ENCODE results near the gene LYRM4. TPM values are rescaled to one million over a fixed set of nuclear protein-coding genes. Genes with fewer than 3 reads are reported as not detected.

The LYRM4 gene
- total RNA-seq, 1 donor, result 16.6 TPM

DNA sequence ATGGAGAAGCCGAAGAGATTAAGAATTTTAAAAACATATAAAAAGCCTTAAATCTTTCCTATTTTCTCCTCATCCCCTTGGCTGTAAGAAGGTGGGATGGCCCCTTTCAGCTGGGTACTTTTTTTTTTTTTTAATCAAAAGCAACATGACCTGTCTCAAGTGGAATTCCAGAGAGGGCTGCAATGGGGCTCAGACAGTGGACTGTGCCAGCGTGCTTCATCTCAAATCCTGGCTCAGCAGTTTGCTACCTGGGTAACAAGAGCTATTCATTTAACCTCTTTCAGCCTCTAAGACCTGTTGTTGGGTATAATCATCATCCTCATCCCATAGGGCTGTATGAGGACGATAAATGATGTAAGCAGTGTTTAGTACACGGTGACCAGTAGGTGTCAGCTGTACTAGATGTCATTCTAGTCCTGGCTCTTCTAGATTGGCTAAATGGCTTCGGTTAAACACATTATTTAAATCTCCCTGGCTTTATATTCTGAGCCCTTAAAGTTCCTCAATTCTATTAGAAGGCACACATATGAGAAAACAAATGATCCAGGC lies 182.6 kb downstream of the LYRM4 start:
- Histone ChIP-seq H3K27ac (ENCODE audit: low read depth, low read length) (no peak overlapping the region), H3K4me3 (ENCODE audit: insufficient read depth, low read length) (no peak overlapping the region), H3K9me3 (ENCODE audit: low read depth, low read length) (no peaks in the 10 kb centered on the region), H4K20me1 (ENCODE audit: insufficient read depth, low read length) (no peaks in the 10 kb centered on the region), H3K79me2 (ENCODE audit: insufficient read depth, low read length) (no peaks in the 10 kb centered on the region), H3K4me1 (ENCODE audit: insufficient read depth, low read length) (peaks cover 15% of the 10 kb centered on the region), H2AFZ (ENCODE audit: low read length) (no peak overlapping the region), H3K36me3 (ENCODE audit: insufficient read depth, low read length) (no peaks in the 10 kb centered on the region), H3K4me2 (ENCODE audit: insufficient read depth, low read length) (no peak overlapping the region), H3K27me3 (ENCODE audit: insufficient read depth, low read length) (no peaks in the 10 kb centered on the region)
- TF ChIP-seq, protein P1, sequence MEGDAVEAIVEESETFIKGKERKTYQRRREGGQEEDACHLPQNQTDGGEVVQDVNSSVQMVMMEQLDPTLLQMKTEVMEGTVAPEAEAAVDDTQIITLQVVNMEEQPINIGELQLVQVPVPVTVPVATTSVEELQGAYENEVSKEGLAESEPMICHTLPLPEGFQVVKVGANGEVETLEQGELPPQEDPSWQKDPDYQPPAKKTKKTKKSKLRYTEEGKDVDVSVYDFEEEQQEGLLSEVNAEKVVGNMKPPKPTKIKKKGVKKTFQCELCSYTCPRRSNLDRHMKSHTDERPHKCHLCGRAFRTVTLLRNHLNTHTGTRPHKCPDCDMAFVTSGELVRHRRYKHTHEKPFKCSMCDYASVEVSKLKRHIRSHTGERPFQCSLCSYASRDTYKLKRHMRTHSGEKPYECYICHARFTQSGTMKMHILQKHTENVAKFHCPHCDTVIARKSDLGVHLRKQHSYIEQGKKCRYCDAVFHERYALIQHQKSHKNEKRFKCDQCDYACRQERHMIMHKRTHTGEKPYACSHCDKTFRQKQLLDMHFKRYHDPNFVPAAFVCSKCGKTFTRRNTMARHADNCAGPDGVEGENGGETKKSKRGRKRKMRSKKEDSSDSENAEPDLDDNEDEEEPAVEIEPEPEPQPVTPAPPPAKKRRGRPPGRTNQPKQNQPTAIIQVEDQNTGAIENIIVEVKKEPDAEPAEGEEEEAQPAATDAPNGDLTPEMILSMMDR (IDR thresholded peaks at IDR 0.05; ENCODE audit: extremely low read depth, low read depth, low read length), result peak; percentile 29
- peak; percentile 81 for DNase-seq (ENCODE audit: insufficient read length, low spot score, missing footprints)

DNA sequence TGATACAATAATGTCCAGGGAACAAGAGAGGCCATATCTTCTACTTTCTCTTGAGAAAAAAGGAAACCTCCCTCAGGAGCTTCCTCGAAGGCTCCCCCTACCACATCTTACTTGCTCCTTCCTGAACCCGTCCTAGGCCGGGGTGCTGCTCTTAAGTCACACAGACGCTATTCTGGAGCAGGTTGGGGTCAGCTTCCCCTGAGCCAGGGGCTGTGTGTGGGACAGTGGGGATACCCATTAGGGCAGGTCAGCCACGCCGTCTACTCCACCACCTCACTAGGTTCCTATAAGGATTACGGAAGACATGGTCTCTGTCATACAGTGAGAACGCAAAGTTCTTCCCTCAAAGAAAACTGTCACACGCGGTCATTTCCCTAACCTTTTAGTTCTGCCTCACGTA lies 183.8 kb downstream of the LYRM4 start:
- no peaks in the 10 kb centered on the region for H3K79me2 ChIP-seq (ENCODE audit: insufficient read depth, low read length)
- H3K27me3 ChIP-seq (ENCODE audit: insufficient read depth, low read length), result no peaks in the 10 kb centered on the region
- no peak overlapping the region for H3K4me3 ChIP-seq (ENCODE audit: insufficient read depth, low read length)
- no peak overlapping the region for H3K27ac ChIP-seq (ENCODE audit: low read depth, low read length)
- TF ChIP-seq, protein P1 (IDR thresholded peaks at IDR 0.05; ENCODE audit: extremely low read depth, low read depth, low read length), result no peak
- no peaks in the 10 kb centered on the region for H4K20me1 ChIP-seq (ENCODE audit: insufficient read depth, low read length)
- no peak overlapping the region for H2AFZ ChIP-seq (ENCODE audit: low read length)
- H3K4me1 ChIP-seq (ENCODE audit: insufficient read depth, low read length), result peaks cover 3% of the 10 kb centered on the region
- no peak for DNase-seq (ENCODE audit: insufficient read length, low spot score, missing footprints)
- no peaks in the 10 kb centered on the region for H3K36me3 ChIP-seq (ENCODE audit: insufficient read depth, low read length)
- H3K4me2 ChIP-seq (ENCODE audit: insufficient read depth, low read length), result no peak overlapping the region
- no peaks in the 10 kb centered on the region for H3K9me3 ChIP-seq (ENCODE audit: low read depth, low read length)

DNA sequence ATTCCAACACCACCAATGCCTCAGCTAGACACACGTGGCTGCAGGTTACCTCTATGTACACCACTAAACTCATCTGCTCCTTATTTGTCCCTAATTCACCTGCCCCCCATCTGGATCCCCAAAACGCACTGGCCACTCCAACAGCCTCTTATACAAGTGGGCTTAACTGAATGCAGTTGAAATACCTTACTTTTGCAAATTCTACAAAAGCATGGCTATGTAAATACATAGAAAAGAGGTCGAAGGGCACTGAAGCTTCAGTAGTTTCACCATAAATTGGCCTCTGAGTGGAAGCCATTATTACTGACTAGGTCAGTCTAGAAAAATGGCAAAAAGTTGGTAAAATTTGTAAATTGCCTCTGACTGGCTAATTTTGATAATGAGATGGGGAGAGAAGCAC lies 186.8 kb downstream of the LYRM4 start:
- no peak overlapping the region for H2AFZ ChIP-seq (ENCODE audit: low read length)
- no peak for DNase-seq (ENCODE audit: insufficient read length, low spot score, missing footprints)
- H3K27me3 ChIP-seq (ENCODE audit: insufficient read depth, low read length), result no peaks in the 10 kb centered on the region
- H3K9me3 ChIP-seq (ENCODE audit: low read depth, low read length), result no peaks in the 10 kb centered on the region
- H3K4me1 ChIP-seq (ENCODE audit: insufficient read depth, low read length), result no peaks in the 10 kb centered on the region
- no peaks in the 10 kb centered on the region for H4K20me1 ChIP-seq (ENCODE audit: insufficient read depth, low read length)
- TF ChIP-seq, protein P1 (IDR thresholded peaks at IDR 0.05; ENCODE audit: extremely low read depth, low read depth, low read length), result no peak
- H3K36me3 ChIP-seq (ENCODE audit: insufficient read depth, low read length), result no peaks in the 10 kb centered on the region
- H3K4me3 ChIP-seq (ENCODE audit: insufficient read depth, low read length), result no peak overlapping the region
- H3K79me2 ChIP-seq (ENCODE audit: insufficient read depth, low read length), result no peaks in the 10 kb centered on the region
- H3K4me2 ChIP-seq (ENCODE audit: insufficient read depth, low read length), result no peak overlapping the region
- no peak overlapping the region for H3K27ac ChIP-seq (ENCODE audit: low read depth, low read length)

DNA sequence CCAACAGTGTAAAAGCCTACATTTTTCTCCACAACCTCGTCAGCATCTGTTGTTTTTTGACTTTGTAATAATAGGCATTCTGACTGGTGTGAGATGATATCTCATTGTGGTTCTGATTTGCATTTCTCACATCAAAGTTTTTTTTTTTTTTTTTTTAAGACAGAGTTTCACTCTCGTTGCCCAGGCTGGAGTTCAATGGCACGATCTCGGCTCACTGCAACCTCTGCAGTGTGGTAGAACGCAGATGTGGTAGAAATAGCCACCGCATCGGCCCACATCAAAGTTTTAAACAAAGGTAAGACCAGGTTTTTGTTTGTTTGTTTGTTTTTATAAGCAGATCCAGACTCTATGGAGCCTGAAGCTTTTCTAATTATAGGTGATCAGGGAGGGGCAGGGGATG lies 188.3 kb downstream of the LYRM4 start:
- H3K27ac ChIP-seq (ENCODE audit: low read depth, low read length), result no peak overlapping the region
- no peaks in the 10 kb centered on the region for H3K79me2 ChIP-seq (ENCODE audit: insufficient read depth, low read length)
- no peaks in the 10 kb centered on the region for H3K36me3 ChIP-seq (ENCODE audit: insufficient read depth, low read length)
- H3K9me3 ChIP-seq (ENCODE audit: low read depth, low read length), result no peaks in the 10 kb centered on the region
- H3K4me2 ChIP-seq (ENCODE audit: insufficient read depth, low read length), result no peak overlapping the region
- no peaks in the 10 kb centered on the region for H3K4me1 ChIP-seq (ENCODE audit: insufficient read depth, low read length)
- no peaks in the 10 kb centered on the region for H4K20me1 ChIP-seq (ENCODE audit: insufficient read depth, low read length)
- no peak overlapping the region for H2AFZ ChIP-seq (ENCODE audit: low read length)
- no peak for DNase-seq (ENCODE audit: insufficient read length, low spot score, missing footprints)
- no peak overlapping the region for H3K4me3 ChIP-seq (ENCODE audit: insufficient read depth, low read length)
- TF ChIP-seq, protein P1 (IDR thresholded peaks at IDR 0.05; ENCODE audit: extremely low read depth, low read depth, low read length), result no peak
- H3K27me3 ChIP-seq (ENCODE audit: insufficient read depth, low read length), result no peaks in the 10 kb centered on the region
